GM18867 (cell line): ENCODE data around the gene TMEM125.

Experiments used
- ATAC-seq: cut with Tn5 transposase; IDR thresholded peaks from one replicate; pipeline ENCODE4 v1.9.1; 2021; ENCODE audit warnings: mild to moderate bottlenecking, moderate library complexity; ENCODE audit not compliant: unreplicated experiment

The TMEM125 gene

GRCh38 chr1:43307458-43308158 is 37.8 kb downstream of the TMEM125 start:
- ATAC-seq: no peak

GRCh38 chr1:43308635-43309404 is 39.0 kb downstream of the TMEM125 start:
- ATAC-seq: no peak

- ATAC-seq: no peak
Measured at GRCh38 chr1:43309405-43310025, 39.7 kb downstream of the TMEM125 start.

GRCh38 chr1:43311521-43311920 is 41.7 kb downstream of the TMEM125 start:
- no peak for ATAC-seq

- ATAC-seq: no peak
Measured at GRCh38 chr1:43312212-43312623, 42.4 kb downstream of the TMEM125 start.

- no peak for ATAC-seq
Measured at GRCh38 chr1:43312663-43313515, 43.1 kb downstream of the TMEM125 start.

GRCh38 chr1:43313771-43314170 is 44.0 kb downstream of the TMEM125 start:
- no peak for ATAC-seq

- ATAC-seq: no peak
Measured at GRCh38 chr1:43314233-43314632, 44.5 kb downstream of the TMEM125 start.

GRCh38 chr1:43315481-43315880 is 45.7 kb downstream of the TMEM125 start:
- ATAC-seq: no peak

GRCh38 chr1:43315963-43316737 is 46.4 kb downstream of the TMEM125 start:
- ATAC-seq: no peak

GRCh38 chr1:43316738-43317520 is 47.1 kb downstream of the TMEM125 start:
- ATAC-seq: no peak

GRCh38 chr1:43317817-43318471 is 48.2 kb downstream of the TMEM125 start:
- no peak for ATAC-seq

GRCh38 chr1:43318831-43319230 is 49.0 kb downstream of the TMEM125 start:
- ATAC-seq: no peak

- ATAC-seq: no peak
Measured at GRCh38 chr1:43319288-43319687, 49.5 kb downstream of the TMEM125 start.

- no peak for ATAC-seq
Measured at GRCh38 chr1:43319766-43320165, 50.0 kb downstream of the TMEM125 start.

- no peak for ATAC-seq
Measured at GRCh38 chr1:43321331-43321891, 51.6 kb downstream of the TMEM125 start.

- no peak for ATAC-seq
Measured at GRCh38 chr1:43322506-43322905, 52.7 kb downstream of the TMEM125 start.
